ENCODE data around the gene CAB39L. TPM values are rescaled to one million over a fixed set of nuclear protein-coding genes. Genes with fewer than 3 reads are reported as not detected.

The CAB39L gene
- polyA plus RNA-seq, 1 of the 3 experiments (the other 2 are of a cell fraction) = 2.6 TPM

- CTCF ChIA-PET = no interaction called here
- H3F3A ChIP-seq (replicated peaks; ENCODE audit: insufficient read depth) = no peaks in the 10 kb centered on the region
- no peaks in the 10 kb centered on the region for H3K9me2 ChIP-seq
- H3K9me3 ChIP-seq = peaks cover 8% of the 10 kb centered on the region
- H3K27me3 ChIP-seq (ENCODE audit: insufficient read depth) = no peaks in the 10 kb centered on the region
- DNase-seq = peak; percentile 5
- POLR2A ChIA-PET = interaction anchor here (0.6 to 0.7 kb wide), 3 partner anchors 42 to 44 kb away, joined by 3 to 4 read pairs (median 3); no protein-coding TSS in a partner anchor
- H3K4me1 ChIP-seq (ENCODE audit: control insufficient read depth in 1 of 2, insufficient read depth in 2 of 2, low read depth in 1 of 2, low read length in 1 of 2) = no peaks in the 10 kb centered on the region
- no peak overlapping the region for H3K4me3 ChIP-seq (ENCODE audit: low read depth in 2 of 2, low read length in 1 of 2)
- no peak for TF ChIP-seq EZH2phosphoT487 (IDR thresholded peaks at IDR 0.05; ENCODE audit: borderline replicate concordance, low read depth)
- no peak for TF ChIP-seq FOSL2 (IDR thresholded peaks at IDR 0.05; ENCODE audit: borderline replicate concordance, low read depth)
- no peak for TF ChIP-seq MXI1 (IDR thresholded peaks at IDR 0.05; ENCODE audit: low read depth, low read length)
- TF ChIP-seq MEF2A (IDR thresholded peaks at IDR 0.05; ENCODE audit: borderline replicate concordance, low read depth) = no peak
- TF ChIP-seq RCOR1 (IDR thresholded peaks at IDR 0.05; ENCODE audit: low read length) = no peak
- TF ChIP-seq REST (IDR thresholded peaks at IDR 0.05; ENCODE audit: low read depth, low read length) = no peak
- TF ChIP-seq SMC3 (IDR thresholded peaks at IDR 0.05; ENCODE audit: low read depth, low read length) = no peak
- no peak for TF ChIP-seq ZBTB33 (IDR thresholded peaks at IDR 0.05; ENCODE audit: borderline replicate concordance, low read depth)
- TF ChIP-seq NFIC (IDR thresholded peaks at IDR 0.05; ENCODE audit: borderline replicate concordance) = no peak
- TF ChIP-seq ELF1 (IDR thresholded peaks at IDR 0.05) = no peak
- no peak for TF ChIP-seq PBX3 (IDR thresholded peaks at IDR 0.05)
- TF ChIP-seq USF1 (IDR thresholded peaks at IDR 0.05; ENCODE audit: borderline replicate concordance, low read depth) = no peak
- no peak for TF ChIP-seq CHD2 (IDR thresholded peaks at IDR 0.05; ENCODE audit: low read length, partially characterized antibody)
- no peak for TF ChIP-seq JUND (IDR thresholded peaks at IDR 0.05)
- no peak for TF ChIP-seq GABPA (IDR thresholded peaks at IDR 0.05; ENCODE audit: low read depth)
- TF ChIP-seq RXRA (IDR thresholded peaks at IDR 0.05; ENCODE audit: borderline replicate concordance, low read depth) = no peak
- no peaks in the 10 kb centered on the region for H3K79me2 ChIP-seq (ENCODE audit: insufficient read depth)
- H4K20me1 ChIP-seq (ENCODE audit: insufficient read depth) = no peaks in the 10 kb centered on the region
- no peak overlapping the region; a peak in 1 of 4 replicates for H3K27ac ChIP-seq (ENCODE audit: low read depth in 2 of 2, low read length in 1 of 2)
- no peaks in the 10 kb centered on the region for H3K36me3 ChIP-seq (replicated peaks in 1 of 2; ENCODE audit: control insufficient read depth in 1 of 2, insufficient read depth in 2 of 2, low read length in 1 of 2)
- WGBS (ENCODE audit: low lambda C conversion rate) = 67% methylated on average over 7 of the region's 7 CpGs
- no peak overlapping the region for H3K4me2 ChIP-seq
- H2AFZ ChIP-seq (ENCODE audit: low read depth) = no peak overlapping the region
- no peak overlapping the region for H3K9ac ChIP-seq
Measured at GRCh38 chr13:49400755-49401659, 42.9 kb downstream of the CAB39L start.
